ENCODE measurements around the gene SPEN.
"Not testable (repeated sequence)": the region's sequence is repeated elsewhere in the genome, so short reads cannot be mapped to it uniquely, and the experiment has no call there.

SPEN gene

DNA sequence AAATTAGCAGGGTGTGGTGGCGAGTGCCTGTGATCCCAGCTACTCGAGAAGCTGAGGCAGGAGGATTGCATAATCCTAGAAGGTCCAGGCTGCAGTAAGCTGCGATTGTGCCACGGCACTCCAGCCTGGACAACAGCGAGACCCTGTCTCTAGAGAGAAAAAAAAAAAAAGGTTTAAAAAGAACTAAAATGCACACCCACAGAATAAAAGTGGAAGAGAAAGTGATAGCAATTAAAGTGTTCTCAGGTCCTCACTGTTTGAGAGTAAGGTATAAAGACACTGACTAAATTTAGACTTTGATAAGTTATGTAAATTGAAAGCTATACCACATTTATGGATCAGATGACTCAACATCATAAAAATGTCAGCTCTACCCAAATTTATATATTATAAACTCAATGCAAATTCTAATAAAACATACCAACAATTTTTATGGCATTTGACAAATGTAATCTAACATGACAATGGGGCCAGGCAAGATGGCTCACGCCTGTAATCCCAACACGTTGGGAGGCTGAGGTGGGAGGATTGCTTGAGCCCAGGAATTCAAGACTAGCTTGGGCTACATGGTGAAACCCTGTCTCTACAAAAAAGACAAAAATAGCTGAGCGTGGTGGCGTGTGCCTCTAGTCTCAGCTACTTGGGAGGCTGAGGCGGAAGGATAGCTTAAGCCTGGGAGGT is 116.6 kb downstream of the SPEN start:
- no peak for DNase-seq

DNA sequence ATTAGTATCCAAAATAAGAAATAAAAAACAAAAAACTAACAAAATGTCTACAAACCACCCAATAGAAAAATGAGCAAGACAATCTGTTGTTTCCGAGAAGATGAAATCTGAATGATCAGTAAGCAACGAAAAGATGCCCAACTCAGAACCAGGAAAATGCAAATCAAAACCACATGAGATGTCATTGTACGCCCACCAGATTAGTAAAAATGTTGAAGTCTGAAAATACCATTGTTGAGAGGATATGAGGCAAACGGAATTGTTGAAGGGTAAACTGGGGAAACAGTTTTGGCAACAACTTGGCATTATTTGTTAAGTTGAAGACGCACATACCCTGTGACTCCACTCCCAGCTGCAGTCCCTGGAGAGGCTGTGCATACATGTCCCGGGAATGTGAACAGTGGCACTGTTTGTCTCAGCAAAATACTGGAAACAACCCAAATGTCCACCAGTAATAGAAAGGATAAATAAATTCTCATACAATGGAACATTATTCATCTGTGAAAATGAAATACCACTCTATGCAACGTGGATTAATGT is 117.8 kb downstream of the SPEN start:
- DNase-seq = no peak

DNA sequence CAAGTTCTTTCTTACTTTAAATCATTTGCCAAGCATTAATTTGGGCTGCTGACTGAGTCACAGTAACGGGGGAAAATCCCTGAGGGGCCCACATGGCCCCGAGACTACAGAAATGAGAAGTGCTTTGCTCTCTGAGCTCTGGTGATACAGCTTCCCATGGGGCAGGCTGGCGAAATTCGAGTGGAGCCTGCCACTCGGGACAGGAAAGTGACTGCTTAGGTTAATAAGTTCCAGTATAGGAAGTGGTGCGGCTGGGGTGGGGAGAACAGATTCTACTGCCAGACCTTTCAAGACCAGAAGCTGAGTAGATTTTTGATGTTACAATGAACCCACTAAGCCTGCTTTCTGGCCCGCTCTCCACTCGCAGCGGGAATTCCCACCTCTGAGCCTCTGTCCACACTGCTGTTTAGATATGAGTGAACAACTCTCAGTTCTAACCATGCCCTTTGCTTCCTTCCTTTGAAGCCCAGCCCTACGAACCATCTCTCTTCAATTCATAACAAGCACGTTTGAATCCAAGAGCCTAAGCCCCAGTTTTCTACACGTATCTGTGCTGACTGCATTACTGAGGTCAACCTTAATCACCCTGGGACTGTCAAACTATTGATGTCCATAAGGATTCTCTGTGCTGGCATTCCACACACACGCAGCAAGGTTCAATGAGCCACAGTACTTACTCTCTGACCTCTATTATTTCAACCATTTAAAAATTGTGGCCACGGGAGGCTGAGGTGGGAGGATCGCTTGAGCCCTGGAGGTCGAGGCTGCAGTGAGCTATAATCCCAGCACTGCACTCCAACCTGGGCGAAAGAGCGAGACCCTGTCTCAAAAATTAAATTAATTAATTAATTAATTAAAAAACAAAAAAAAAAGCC is 118.8 kb downstream of the SPEN start:
- peak; percentile 64 to 74 for DNase-seq

DNA sequence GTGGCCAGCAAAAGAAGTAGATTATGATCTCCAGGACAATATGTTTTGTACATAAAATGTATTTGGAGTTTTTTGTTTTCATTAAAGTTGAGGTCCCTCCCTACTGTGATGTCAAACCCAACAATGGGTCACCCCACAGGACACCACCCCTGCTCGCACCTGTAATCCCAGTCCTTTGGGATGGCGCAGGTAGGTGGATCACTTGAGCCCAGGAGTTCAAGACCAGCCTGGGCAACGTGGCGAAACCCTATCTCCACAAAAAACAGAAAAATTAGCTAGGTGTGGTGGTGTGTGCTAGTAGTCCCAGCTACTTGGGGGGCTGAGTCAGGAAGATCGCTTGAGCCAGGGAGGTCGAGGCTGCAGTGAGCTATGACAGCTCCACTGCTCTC is 119.4 kb downstream of the SPEN start:
- DNase-seq = no peak

DNA sequence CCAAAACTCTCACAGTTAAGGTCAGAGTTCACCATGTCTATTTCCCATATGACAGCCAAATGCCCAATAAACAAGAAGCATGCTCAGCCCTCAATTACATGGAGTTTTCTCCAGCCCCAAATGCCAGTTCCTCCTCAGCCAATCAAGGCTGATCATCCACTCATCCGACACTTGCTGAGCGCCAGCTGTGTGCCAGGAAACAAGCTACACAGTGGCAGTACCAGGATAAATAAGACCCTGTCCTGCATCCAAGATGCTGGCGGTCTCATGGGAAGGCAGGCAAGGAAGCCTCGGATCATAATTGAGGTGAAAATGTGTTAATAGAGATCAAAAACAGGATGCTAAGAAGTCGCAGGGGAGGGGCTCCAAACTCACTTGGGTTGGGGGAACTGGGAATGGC is 120.7 kb downstream of the SPEN start:
- DNase-seq = no peak

DNA sequence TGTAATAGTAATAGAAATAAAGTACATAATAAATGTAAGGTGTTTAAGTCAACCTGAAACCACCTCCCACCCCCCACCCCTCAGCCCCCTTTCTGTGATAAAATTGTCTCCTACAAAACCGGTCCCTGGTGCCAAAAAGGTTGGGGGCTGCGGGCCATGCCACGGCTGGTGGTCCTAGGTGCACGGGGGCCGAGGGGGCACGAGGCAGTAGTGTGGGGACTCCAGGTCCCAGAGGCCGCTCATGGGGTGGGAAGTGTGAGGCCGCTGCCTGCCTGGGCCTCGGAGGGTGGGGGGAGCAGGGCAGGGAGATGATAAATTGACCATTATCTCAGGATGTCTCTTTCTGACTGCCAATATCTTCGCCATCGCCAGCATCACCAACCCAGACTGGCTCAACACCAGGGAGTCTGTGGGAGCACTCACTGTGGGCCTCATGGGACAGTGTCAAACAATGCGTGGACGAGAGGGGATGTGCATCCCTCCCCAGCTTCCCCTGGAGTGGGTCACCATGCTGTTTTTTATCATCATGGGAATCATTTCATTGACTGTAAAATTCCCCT is 121.9 kb downstream of the SPEN start:
- DNase-seq = no peak

DNA sequence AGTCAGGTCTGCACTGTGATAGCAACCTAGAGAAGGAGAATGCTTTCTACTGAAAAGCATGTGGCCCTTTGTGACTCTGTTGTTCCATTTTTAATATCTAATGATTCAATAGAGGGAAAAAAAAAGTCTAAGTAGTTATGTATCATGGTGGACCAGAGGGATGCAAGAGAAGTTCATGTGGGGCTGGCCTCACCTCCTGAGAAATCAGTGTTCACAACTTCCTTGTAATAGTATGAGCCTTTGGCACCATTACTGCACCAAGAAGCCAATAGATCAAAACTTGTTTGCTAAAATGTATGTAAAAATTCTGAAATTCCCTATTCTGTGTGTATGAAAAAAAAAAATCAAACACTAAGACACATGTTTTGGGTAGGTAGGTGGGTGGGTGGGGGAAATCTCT is 123.4 kb downstream of the SPEN start:
- DNase-seq = no peak

DNA sequence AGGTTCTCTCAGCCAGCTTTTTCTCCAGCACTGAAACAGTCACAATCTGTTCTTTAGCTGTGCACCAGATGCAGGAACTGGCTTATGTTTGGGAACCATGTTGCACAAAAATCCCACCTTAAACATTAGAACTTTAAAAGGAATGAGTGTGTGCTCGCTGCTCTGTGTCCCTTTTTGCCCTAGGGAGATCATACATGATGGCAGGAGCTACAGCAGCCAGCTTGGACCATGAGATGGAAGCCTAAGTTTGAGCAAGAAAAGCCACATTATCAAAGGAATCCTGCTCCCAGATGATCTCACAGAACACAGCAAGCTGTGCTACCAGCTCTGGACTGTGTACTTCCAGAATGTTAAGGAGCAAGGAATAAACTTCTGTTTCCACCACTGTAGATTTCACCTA is 124.9 kb downstream of the SPEN start:
- DNase-seq = no peak

DNA sequence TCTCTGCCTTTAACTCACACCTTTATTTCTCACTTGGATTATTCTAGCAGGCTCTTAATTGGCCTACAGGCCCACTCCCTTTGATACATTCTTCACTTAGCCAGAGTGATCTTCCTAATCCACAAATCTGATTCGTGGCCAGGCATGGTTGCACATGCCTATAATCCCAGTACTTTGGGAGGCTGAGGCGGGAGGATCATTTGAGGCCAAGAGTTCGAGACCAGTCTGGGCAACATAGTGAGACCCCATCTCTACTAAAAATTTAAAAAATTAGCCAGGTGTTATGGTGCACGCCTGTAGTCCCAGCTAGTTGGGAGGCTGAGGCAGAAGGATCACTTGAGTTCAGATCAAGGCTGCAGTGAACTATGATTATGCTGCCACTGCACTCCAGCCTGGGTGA is 126.3 kb downstream of the SPEN start:
- DNase-seq = no peak

DNA sequence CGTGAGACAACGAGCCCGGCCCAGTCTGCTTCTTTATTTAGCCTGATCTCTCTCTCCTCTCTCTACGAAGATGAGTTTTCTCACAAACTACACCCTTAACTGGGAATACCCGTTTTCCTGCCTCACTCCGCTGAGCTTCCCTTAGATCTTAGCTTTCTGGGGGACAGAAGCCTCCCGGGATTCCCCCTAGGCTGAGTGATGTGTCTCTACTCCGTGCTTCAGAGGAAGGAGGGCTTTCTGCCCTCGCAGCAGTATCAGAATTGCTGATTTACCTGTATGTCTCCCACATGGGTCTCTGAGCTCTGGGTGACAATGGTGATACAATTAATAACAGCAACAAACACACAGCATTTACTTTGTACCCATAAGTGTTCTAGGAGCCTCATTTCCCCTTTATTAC is 127.3 kb downstream of the SPEN start:
- DNase-seq = no peak

DNA sequence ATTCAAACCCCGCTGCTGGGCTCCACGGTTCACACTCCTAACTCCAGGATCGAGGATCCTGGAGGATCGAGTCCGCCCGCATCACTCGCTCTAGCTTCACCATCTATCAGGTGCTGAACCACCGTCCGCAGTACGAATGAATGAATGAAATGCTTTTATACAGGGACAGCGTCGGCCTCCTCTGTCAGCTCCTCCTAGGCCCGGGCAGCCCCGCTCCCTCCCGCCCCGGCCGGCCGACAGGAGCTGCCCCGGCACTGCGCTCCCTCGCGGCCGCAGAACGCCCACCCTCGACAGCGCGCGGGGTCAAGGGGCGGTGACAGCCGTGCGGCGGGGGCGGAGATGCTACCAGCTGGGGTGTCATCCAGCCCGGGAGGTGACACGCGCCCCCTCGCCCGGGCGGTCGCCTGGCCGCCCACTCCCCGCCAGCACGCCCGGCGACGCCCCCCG is 127.9 kb downstream of the SPEN start:
- peak in 1 of 2 experiments; percentile 83 for DNase-seq

DNA sequence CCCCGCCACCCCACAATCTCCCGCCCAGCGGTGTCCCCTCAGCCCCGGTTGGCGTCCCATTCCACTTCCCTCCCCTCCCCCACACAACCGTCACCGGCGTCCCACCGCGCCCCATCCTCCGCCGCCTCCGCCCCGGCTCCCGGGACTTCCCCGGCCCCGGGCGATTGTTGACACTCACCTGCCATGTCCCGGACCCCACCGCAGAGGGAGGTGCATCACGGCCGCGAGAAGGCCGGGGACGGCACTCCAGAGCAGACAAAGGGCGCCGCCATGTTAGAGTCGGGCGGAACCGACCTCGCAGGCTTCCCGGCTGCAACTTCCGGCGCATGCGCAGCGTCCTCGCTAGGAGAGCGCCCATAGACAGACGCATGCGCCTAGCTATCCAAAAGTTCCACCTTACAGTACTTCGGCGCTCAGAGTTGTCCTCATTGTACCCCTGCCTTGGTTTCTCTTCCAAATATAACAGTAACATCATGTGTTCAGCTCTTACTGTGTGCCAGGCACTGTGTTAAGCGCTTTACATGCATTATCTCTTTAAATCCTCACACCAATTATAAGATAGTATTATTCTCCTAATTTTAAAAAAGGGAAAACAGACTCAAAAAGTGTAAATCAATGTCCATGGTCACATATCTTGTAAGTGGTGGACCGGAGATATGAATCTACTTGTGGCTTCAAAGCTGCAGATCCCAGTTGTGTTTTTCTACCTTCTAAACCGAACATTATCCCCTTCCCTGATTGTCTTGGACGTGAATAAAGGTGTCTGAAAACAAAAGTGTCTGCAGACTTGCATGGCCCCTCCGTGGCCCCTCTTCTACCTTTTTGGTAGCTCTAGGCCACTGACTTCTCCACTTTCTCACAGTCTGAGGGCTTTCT is 128.5 kb downstream of the SPEN start, which contains the start of gene ZBTB17:
Gene ZBTB17 (minus strand): TSS at position 297 of the 876 bp plus-strand sequence. CDS start 27,606 bp downstream, outside the sequence.
- DNase-seq = peak; percentile 94 to 96

DNA sequence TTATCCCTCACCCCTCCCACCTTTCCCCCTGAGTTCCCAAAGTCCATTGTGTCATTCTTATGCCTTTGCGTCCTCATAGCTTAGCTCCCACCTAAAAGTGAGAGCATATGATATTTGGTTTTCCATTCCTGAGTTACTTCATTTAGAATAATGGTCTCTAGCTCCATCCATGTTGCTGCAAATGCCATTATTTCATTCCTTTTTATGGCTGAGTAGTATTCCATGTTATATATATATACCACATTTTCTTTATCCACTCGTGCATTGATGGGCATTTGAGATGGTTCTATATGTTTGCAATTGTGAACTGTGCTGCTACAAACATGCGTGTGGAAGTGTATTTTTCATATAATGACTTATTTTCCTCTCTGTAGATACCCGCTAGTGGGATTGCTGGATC is 130.4 kb downstream of the SPEN start:
- DNase-seq = not testable (repeated sequence)

DNA sequence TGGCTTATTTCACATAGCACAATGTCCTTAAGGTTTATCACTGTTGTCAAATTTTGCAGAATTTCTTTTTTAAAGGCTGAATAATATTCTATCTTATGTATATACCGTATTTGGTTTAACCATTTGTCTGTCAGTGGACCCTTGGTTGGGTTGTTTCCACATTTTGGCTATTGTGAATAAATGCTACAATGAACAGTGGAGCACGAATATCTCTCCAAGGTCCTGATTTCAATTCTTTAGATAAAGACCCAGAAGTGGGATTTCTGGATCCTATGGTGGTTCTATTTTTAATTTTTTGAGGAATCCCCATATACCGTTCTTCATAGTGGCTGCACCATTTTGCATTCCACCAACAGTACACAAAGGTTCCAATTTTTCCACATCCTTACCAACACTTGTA is 134.2 kb downstream of the SPEN start:
- DNase-seq = no peak

DNA sequence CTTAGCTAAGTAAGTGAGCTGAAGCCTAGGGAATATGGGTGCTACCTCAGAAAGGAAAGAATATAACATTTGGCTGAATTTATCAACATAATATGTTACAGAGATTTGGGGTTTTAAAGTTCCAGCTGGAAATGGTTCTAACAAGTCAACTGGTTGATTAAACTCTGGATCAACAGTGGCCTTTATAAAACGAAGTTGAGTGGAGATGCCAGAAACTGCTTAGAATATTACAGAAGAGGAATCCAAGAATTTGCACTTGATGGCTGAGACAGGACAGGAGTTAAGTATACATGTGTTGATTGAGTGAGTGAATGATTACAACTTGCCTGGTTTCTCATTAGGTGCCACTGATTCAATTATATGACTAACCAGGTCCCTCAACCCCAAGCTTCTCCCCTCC is 135.8 kb downstream of the SPEN start:
- no peak for DNase-seq

DNA sequence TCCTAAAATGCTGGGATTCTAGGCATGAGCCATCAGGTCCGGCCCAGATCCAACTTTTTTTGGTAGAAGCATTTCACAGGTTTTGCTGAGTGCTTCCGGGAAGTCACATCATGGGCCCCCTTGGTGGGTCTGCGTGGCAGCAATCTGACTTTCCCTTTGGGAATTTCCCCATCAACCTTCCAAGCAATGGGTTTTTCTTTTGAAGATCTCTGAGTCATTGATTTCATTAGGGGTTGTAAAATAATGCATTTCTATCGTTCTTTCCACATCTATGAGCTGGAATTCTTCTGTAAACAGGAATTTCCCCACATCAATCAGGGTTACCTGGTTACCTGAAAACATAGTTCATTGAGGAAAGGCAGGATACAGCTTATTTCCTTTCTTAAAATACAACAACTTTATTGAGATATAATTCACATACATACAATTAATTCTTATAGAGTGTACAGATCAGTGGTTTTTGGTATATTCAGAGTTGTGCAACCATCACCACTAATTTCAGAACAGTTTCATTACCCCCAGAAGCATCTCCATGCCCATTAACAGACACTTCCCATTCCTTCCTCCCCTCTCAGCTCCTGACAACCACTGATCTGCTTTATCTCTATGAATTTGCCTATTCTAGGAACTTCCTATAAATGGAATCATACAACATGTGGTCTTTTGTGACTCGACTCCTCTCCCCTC is 138.2 kb downstream of the SPEN start:
- DNase-seq = no peak

DNA sequence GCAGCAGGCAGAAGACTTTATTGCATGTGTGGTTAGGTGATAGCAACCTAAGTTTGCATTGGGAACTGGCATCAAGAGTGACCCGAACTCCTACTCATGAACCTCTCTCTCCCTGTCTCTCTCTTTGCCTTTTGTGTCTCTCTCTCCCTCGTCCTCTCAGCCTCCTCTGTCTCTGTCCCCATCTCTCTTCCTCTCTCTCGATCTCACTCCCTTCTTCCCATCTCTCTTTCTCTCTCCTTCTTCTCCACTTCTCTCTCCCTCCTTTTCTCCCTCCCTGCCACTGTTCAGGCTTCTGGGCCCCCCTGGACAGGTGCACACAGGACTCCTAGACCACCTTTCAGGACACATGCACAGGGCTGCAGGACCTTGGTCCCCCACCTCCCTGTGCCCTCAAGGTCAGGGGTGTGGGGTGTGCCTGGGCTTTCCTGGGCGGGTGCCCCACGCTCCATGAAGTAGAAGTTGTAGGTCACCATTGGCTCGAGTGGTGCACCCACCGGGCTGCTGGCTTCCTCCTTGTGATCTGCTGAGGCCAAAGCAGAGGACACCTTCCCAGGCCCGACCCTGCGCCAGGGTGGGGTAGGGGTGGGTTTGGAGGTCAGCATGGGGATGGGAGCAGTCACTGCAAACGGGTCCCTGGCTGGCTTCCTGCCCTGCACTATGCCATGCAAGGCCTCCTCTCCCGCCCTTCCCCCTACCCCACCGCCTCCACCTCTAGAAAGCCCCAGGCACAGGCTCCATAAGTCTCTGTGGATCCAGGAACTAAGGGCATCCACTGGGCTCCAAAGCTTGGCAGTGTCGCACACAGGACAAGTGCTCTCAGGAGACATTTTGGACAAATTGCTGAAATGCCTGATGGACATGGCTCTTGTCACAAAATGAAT is 141.6 kb downstream of the SPEN start:
- DNase-seq = no peak

DNA sequence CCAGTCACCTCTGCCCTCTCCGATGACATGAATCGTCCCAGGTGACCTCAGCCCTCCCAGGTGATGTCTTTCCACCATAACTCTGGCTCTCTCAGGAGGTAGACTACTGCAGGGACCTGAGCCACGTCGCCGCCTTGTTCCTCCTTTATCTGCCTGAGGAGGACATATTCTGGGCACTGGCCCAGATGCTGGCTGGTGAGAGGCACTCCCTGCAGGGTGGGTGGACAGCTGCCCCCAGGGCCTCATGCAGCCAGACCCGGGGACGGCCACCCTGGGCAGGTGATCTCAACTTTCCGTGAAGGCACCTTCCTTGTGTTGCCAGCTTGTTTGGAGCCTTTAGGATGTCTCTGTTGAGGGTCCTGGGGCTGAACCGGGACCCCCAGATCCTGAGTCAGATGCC is 142.3 kb downstream of the SPEN start:
- DNase-seq = no peak

All from activated CD4-positive, alpha-beta T cell treated with anti-CD3 and anti-CD28 coated beads, Interleukin-2, amount 50 U/mL, for 4 hours (primary cell).